ENCODE data around the gene OSBPL9. TPM values are rescaled to one million over a fixed set of nuclear protein-coding genes. Genes with fewer than 3 reads are reported as not detected.
"Not testable (repeated sequence)": the region's sequence is repeated elsewhere in the genome, so short reads cannot be mapped to it uniquely, and the experiment has no call there.

Gene OSBPL9
- polyA plus RNA-seq, 3 donors = 140 to 157 (median 152) TPM

- no peak for DNase-seq (ENCODE audit: low read depth in 3 of 3, low spot score in 2 of 3)
Observed at GRCh38 chr1:51607681-51608095, 9.2 kb upstream of the OSBPL9 start.

GRCh38 chr1:51610104-51610503, 6.8 kb upstream of the OSBPL9 start:
- not testable (repeated sequence) for DNase-seq (ENCODE audit: low read depth in 3 of 3, low spot score in 2 of 3)

- DNase-seq (ENCODE audit: low read depth in 3 of 3, low spot score in 2 of 3) = no peak
Observed at GRCh38 chr1:51610637-51611036, 6.3 kb upstream of the OSBPL9 start.

GRCh38 chr1:51612447-51612961, 4.4 kb upstream of the OSBPL9 start:
- no peak for DNase-seq (ENCODE audit: low read depth in 3 of 3, low spot score in 2 of 3)

GRCh38 chr1:51615780-51616291, 1.1 kb upstream of the OSBPL9 start:
- no peak for DNase-seq (ENCODE audit: low read depth in 3 of 3, low spot score in 2 of 3)

GRCh38 chr1:51616490-51616889, 402 bp upstream of the OSBPL9 start:
- no peak for DNase-seq (ENCODE audit: low read depth in 3 of 3, low spot score in 2 of 3)

- DNase-seq (ENCODE audit: low read depth in 3 of 3, low spot score in 2 of 3) = no peak
Observed at GRCh38 chr1:51618715-51619114, 1.8 kb downstream of the OSBPL9 start.

GRCh38 chr1:51620470-51620869, 3.6 kb downstream of the OSBPL9 start:
- DNase-seq (ENCODE audit: low read depth in 3 of 3, low spot score in 2 of 3) = no peak

- no peak for DNase-seq (ENCODE audit: low read depth in 3 of 3, low spot score in 2 of 3)
Observed at GRCh38 chr1:51621161-51621560, 4.3 kb downstream of the OSBPL9 start.

- DNase-seq (ENCODE audit: low read depth in 3 of 3, low spot score in 2 of 3) = no peak
Observed at GRCh38 chr1:51621841-51622454, 5.1 kb downstream of the OSBPL9 start.

GRCh38 chr1:51622455-51622913, 5.6 kb downstream of the OSBPL9 start:
- DNase-seq (ENCODE audit: low read depth in 3 of 3, low spot score in 2 of 3) = no peak

GRCh38 chr1:51623025-51623424, 6.1 kb downstream of the OSBPL9 start:
- no peak for DNase-seq (ENCODE audit: low read depth in 3 of 3, low spot score in 2 of 3)

GRCh38 chr1:51623450-51623849, 6.6 kb downstream of the OSBPL9 start:
- DNase-seq (ENCODE audit: low read depth in 3 of 3, low spot score in 2 of 3) = no peak

- no peak for DNase-seq (ENCODE audit: low read depth in 3 of 3, low spot score in 2 of 3)
Observed at GRCh38 chr1:51624855-51625254, 8.0 kb downstream of the OSBPL9 start.

GRCh38 chr1:51627672-51628071, 10.8 kb downstream of the OSBPL9 start:
- no peak for DNase-seq (ENCODE audit: low read depth in 3 of 3, low spot score in 2 of 3)

GRCh38 chr1:51628715-51629590, 12.1 kb downstream of the OSBPL9 start:
- no peak for DNase-seq (ENCODE audit: low read depth in 3 of 3, low spot score in 2 of 3)

- DNase-seq (ENCODE audit: low read depth in 3 of 3, low spot score in 2 of 3) = no peak
Observed at GRCh38 chr1:51629918-51630317, 13.0 kb downstream of the OSBPL9 start.

GRCh38 chr1:51630393-51630792, 13.5 kb downstream of the OSBPL9 start:
- no peak for DNase-seq (ENCODE audit: low read depth in 3 of 3, low spot score in 2 of 3)

GRCh38 chr1:51630922-51631321, 14.0 kb downstream of the OSBPL9 start:
- DNase-seq (ENCODE audit: low read depth in 3 of 3, low spot score in 2 of 3) = no peak

GRCh38 chr1:51631747-51632146, 14.9 kb downstream of the OSBPL9 start:
- no peak for DNase-seq (ENCODE audit: low read depth in 3 of 3, low spot score in 2 of 3)

GRCh38 chr1:51634618-51635017, 17.7 kb downstream of the OSBPL9 start:
- no peak for DNase-seq (ENCODE audit: low read depth in 3 of 3, low spot score in 2 of 3)

GRCh38 chr1:51635615-51636014, 18.7 kb downstream of the OSBPL9 start:
- DNase-seq (ENCODE audit: low read depth in 3 of 3, low spot score in 2 of 3) = no peak

All from right renal cortex interstitium (tissue), 3 donors.